Measurements from ENCODE around the gene RECQL. TPM values are rescaled to one million over a fixed set of nuclear protein-coding genes. Genes with fewer than 3 reads are reported as not detected.

Gene RECQL, protein sequence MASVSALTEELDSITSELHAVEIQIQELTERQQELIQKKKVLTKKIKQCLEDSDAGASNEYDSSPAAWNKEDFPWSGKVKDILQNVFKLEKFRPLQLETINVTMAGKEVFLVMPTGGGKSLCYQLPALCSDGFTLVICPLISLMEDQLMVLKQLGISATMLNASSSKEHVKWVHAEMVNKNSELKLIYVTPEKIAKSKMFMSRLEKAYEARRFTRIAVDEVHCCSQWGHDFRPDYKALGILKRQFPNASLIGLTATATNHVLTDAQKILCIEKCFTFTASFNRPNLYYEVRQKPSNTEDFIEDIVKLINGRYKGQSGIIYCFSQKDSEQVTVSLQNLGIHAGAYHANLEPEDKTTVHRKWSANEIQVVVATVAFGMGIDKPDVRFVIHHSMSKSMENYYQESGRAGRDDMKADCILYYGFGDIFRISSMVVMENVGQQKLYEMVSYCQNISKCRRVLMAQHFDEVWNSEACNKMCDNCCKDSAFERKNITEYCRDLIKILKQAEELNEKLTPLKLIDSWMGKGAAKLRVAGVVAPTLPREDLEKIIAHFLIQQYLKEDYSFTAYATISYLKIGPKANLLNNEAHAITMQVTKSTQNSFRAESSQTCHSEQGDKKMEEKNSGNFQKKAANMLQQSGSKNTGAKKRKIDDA
- total RNA-seq (2014; rRNA removed) = 127 and 128 TPM in 2 replicates
- 22.0 TPM for polyA plus RNA-seq (2012)

DNA sequence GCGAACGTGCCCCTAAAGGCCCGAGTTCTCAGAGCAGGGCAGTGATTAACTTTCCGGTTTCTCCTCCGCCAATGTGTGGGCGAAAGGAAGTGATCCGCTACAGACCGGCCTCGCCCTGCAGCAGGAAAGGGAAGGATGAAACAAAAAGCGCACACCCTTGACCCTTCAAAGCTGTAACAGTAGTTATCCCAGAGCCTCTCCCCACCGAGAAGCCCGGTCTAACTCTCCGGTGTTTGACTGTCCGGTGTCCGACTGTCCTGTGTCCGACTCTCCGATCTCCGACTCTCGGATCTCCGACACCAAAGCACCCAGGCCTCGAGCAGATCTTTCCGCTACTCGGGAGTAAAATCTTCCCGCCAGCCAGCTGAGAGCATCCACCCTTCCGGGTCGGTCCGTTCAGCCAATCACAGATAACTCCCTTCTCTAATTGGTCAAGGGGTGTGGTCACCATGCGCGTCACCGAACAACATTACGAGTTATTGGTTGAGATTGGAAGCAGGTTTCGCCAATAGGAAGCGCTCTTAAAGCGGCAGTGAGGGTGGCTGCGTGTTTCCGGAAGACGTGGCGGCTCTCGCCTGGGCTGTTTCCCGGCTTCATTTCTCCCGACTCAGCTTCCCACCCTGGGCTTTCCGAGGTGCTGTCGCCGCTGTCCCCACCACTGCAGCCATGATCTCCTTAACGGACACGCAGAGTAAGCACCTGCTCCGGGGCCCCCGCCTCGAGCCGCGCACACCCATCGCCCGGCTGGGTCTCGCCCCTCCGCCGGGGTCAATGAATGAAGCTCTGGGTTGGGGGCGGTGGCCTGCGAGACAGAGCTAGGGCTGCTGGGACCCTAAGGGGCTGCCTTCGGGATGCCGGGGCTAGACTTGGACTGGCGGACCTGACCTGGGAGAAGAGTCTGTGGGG, at the start of gene RECQL, which contains the start of gene GOLT1B:
TSS of gene RECQL (minus strand) at position 378 of the 906 bp plus-strand sequence. CDS start 2,065 bp downstream, outside the sequence.
TSS of gene GOLT1B (plus strand) at position 532 of the 906 bp plus-strand sequence. CDS start at position 667, 135 bp downstream.
- DNase-seq (ENCODE audit: low read depth) = peak; percentile 98

DNA sequence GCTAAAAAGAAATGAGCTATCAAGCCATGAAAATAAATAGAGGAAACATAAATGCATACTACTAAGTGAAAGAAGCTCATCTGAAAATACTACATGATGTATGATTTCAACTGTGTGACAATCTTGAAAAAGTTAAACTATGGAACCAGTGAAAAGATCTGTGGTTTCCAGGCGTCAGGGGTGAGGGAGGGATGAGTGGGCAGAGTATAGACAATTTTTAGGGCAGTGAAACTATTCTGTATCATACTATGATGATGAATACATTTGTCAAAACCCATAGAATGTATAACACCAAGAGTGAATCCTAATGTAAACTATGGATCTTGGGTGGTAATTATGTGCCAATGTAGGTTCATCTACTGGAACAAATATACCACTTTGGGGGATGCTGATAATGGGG, 46.0 kb upstream of the RECQL start:
- no peak for DNase-seq (ENCODE audit: low read depth)

DNA sequence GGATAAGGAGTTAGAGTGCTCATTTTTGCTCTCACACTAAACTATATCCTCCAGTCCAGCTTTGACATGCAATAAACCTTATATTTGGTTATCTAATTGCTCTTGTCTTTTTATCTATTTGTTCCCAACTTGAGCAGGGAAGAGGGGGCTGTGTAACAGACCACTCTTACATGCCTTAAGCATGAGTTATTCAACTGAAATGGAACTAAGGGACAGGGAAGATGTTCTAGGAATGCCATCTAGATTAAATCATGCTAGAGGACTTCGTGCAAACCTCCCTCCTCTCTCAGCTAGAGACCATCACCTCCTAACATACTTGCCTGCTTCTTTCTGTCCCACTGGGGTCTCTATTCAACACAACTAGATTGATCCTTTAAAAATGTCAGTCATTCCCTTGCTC, 45.3 kb upstream of the RECQL start:
- DNase-seq (ENCODE audit: low read depth) = peak; percentile 12

DNA sequence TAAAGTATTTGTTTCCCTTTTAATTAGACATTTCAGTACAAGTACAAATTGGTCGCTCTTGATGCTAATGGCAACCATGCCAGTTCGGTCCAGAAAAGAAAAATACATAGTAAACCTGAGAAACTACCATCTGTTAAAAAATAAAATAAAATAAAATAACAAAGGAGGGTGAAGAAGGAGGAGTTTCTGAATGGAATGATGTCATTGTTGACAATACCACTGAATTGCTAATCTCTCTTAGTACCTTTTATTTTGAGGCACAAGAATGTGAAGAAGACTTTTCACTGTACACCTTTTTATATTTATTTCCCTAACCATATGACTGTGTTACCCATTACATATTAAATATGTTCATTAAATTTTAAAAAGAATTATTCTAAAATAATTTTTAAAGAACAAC, 44.1 kb upstream of the RECQL start:
- no peak for DNase-seq (ENCODE audit: low read depth)

DNA sequence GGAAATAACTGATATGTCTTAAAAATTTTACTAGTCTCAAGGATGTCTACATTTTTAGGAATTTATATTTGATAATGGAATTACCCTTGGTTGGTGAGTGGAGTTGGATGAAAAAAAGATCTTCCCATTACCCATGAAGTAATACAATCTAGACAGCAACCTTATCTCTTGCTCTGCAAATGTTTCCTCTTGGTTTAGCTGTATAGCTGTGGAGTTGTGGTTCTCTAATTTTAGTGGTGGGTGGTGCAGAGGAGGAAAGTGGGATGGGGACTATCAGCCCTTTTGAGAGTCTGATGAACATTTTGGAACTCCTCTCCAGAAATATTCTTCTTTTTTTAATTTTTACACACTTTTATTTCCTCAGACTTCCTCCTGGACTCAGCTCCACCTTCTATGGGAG, 41.7 kb upstream of the RECQL start:
- DNase-seq (ENCODE audit: low read depth) = no peak

DNA sequence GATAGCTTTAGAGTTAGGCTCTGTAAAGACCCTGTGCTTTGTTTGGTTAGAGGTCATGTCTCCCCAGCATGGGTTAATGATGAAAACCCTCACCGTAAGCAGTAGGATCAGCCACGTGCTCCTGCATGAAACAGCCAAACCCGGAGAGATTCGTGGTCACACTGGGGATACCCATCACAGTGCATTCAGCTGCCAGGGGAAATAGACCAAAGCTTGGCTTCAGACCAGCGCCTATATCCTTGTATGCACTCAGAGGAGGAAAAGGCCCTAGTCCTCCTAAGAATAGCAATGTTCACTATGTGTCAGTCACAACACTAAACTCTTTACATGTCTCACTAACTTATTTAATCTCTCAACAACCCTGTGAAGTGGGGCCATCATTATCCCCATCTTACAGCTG, 41.0 kb upstream of the RECQL start:
- no peak for DNase-seq (ENCODE audit: low read depth)

DNA sequence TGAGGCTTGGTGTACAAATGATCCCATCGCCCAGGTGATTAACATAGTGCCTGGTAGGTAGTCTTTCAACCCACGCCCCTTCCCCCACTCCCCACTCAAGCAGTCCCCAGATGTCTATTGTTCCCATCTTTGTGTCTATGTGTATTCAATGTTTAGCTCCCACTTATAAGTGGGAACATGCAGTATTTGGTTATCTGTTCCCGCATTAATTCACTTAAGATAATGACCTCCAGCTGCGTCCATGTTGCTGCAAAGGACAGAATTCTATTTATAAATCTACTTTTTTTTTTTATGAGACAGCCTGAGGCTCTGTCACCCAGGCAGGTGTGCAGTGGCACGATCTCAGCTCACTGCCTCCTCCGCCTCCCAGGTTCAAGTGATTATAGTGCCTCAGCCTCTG, 40.3 kb upstream of the RECQL start:
- DNase-seq (ENCODE audit: low read depth) = no peak

DNA sequence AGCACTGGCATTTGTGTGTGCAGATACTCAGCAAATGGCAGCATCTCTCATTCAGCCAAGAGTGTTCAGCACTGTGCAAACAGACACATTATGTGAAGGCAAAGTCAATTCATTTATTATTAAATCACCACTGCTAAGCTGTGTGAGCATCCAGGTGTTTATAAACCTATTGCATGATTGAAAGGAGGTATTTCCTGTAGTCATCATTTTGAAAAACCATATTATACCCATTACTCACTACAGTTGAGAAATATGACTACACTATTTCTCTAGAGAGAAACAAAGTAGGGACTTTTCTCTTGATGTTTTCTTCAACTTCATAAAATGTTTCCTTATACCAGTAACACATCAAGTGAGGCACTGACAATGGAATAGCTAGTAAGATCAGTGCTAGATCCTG, 38.4 kb upstream of the RECQL start:
- DNase-seq (ENCODE audit: low read depth) = no peak

DNA sequence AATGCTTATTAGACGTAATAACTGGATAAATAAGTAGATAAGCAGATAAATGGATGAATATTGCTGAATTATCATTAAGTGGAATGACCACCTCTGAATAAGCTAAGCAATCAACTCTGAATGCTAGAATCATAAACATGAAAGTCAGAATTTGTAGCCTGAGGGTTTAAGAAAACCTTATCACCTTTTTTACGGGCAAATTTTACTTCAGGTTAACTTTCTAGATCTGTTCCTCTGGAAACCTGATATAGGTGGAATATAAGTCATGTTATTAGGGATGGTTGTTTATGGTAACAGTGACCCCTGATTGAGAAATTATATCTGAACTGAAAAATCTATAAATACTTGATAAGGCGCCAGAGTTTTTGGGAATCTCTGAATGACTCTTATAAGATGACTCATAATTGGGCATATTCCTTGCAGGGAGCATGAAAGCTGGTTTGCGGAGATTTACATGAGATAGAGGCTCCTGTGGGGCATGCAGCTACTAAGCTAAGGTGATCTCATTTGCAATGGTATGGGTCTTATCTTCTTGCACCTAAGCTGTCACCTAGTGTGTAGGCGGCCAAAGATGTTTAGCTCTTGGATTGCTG, 36.7 kb upstream of the RECQL start:
- no peak for DNase-seq (ENCODE audit: low read depth)

DNA sequence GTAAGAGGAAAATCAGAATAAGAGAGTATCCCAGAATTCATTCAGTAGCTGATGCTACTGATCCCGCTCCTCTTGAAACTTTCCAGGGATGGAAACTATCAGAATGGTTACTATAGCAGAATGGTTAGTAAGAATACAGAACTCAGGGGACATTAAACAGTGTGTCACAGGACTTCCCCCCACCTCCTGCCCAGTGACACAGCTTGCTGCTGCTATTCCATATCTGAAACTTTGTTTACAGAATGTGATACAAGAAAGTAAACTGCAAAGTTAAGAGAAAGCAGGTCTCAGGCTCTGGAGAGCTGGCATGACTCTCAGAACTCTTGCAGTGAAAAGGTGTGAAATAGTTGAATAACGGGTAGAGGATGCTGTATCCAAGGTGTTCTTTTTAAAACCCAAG, 28.0 kb upstream of the RECQL start:
- no peak for DNase-seq (ENCODE audit: low read depth)

DNA sequence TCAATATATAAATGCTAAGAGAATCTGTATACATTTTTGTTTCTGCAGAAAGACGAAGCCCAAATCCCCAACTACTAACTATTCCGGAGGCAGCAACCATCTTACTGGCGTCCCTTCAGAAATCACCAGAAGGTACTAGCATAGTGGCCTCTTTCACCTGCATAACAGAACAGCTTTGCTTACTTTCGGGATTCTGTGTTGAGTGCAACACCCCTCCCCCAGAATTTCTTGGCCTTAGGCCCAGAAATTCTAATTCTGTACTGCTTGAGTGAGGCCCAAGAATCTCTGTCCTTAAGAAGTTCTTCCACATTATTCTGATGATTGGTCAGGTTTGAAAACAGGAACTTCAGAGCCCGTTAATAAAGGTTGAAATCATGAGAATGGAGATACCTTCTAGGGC, 27.5 kb upstream of the RECQL start:
- DNase-seq (ENCODE audit: low read depth) = no peak

DNA sequence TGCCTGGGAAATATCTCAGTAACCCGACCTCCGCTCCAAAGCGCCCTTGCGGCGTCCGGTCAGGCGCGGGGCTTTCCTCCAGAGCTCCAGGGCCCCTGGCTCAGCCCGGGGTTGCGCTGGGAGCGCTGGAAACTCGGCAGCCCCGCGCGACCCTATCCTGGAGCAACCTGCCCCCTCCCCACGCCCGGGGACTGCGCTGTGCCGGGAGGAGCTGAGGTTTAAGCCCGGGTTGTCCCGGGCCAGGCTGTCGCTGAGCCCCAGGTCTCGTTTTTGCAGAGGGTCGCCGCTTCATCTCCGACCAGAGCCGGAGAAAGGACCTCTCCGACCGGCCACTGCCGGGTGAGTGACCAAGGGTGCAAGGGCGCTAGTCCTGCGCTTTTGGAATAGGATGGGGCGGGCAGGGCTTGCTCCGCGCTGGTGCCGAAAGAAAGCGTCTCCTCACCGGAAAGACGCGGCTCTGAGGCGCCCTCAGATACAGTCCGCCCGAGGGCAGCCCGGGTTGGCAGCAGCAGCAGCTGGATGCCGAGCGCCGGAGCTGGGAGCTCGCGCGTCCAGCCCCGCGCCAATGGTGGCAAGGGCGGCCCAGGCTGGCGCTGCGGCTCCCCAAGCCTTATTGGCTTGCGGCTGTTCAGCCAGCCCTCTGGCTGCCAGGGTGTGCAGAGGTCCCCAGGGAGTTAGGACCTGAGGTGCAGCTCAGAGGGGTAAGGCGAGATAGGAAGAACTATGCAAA, 26.2 kb upstream of the RECQL start:
- DNase-seq (ENCODE audit: low read depth) = peak; percentile 75

DNA sequence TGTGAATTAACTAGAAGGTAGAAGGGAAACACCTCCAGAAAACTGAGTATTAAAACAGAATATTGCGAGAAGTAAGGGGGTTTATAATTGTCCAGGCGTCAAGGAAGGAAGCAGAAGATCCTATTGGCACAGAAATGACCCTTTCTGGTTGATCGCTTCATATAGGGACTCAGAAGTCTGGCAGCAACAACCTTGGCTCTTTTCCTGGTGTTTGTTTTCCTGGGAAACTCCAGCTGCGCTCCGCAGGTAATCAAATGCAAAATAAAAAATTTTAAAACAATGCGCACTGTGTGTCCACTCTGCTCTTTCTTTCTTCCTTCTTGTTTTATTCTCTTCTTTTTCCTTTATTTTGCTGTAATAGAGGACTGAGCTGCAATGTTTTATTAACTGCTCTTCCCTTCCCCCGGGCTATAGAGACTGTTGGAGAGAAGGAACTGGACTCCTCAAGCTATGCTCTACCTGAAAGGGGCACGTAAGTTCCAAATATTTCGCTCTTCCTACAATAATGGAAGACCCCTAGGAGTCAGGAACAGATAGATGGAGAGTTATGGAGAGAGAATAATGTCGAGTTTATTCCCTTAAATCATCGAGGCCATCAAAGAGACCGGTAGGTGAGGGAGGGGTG, 25.4 kb upstream of the RECQL start:
- DNase-seq (ENCODE audit: low read depth) = no peak

DNA sequence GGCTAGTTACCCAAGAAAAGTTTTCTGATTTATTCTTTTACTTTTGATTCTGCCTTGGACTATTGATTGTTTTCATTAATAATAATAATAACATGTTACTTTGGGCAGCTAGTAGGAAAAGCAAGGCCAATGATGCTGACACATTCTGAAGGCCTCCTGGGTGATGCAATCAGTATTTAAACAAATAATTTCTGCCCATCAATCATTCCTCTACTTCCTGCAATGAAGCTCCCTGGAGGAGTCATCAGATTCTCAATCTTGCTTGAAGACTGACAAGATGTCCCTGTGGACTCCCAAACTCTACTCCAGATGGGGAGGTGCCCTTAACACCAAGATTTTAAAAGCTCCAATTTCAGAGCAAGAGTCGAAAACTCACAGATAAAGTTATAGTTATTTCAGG, 24.6 kb upstream of the RECQL start, which contains the start of gene SPX:
TSS of gene SPX (plus strand) at position 244 of the 400 bp plus-strand sequence. CDS start 177 bp downstream, outside the sequence.
- DNase-seq (ENCODE audit: low read depth) = peak; percentile 6

DNA sequence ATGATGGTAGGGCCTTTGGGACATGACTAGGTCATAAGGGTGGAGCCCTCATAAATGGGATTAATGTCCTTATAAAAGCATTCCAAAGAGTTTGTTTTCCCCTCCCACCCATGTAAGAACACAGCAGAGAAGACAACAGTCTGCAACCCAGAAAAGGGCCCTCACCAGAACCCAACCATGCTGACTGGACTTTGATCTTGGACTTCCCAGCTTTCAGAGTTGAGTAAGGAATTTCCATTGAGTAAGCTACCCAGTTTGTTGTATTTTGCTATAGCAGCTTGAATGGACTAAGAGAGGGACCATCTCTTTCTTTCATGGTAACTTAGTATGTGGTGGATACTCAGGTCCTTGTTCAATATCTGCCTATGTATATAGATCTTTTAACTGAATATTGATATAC, 21.7 kb upstream of the RECQL start:
- no peak for DNase-seq (ENCODE audit: low read depth)

DNA sequence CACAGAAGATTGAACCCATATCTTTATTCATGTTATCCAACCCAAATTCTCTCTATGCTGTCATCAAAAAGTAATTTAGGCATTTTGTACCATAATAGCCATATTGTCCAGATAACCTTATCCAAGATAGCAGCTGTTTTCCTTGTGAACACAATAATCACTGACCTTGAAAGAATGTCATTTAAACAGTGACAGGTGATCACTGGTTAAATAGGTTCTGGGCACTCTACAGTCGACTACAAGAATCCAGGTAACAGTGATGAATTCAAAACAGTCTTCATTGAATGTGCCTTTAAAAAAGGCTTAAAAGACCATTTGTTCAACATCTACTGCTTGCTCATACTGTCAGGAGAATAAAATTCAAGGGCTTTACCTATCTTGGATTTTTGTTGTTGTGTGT, 20.1 kb upstream of the RECQL start:
- DNase-seq (ENCODE audit: low read depth) = no peak

DNA sequence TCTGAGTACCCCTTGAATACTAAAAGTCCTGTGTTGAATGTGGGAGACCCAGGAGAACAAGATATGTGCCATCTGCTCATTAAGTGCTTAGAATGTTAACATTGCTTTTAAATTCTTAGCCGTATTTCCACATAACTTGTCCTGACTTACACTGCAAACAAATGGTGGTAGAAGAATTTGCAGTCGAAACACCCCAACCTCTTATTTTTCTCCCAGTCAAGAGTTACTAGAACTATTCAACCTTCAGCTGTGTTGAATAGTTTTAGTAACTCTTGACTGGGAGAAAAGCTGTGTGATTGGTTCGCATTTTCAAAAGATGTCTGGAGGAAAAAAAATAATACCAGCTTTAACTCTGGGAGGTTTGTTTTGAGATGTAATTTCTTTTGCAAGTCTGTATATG, 17.0 kb upstream of the RECQL start:
- DNase-seq (ENCODE audit: low read depth) = no peak

DNA sequence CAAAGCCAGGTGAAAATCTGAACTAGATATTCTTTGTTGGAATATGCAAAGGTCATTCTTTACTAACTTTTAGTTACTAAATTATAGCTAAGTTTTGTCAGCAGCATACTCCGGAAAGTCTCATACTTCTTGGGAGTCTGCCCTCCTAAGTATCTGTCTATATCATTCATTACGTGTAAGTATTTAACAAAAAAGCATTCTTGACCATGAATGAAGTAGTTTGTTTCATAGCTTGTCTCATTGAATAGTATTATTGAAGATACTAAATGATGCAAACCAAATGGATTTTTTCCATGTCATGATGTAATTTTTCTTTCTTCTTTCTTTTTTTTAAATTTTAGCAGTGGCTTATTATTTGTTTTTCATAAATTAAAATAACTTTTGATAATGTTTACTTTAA, 14.8 kb upstream of the RECQL start:
- no peak for DNase-seq (ENCODE audit: low read depth)

DNA sequence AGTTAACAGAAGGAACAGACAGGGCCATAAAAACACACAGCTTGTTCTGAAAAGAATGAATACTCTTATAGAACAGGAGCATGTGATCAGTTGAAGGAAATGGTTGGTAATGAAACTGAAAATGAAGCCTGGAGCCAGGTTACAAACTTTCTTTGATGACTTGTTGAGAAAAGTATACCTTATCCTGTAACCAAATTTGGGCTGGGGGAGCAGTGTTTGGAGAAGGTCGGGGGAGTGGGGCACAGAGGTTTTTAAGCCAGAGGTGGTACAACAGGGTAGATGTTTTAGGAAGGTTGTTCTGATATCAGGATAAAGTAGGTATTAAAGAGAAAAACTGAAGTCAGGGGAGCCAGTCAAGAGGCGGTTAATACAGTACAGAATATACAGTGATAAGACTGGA, 8.3 kb upstream of the RECQL start:
- DNase-seq (ENCODE audit: low read depth) = no peak

DNA sequence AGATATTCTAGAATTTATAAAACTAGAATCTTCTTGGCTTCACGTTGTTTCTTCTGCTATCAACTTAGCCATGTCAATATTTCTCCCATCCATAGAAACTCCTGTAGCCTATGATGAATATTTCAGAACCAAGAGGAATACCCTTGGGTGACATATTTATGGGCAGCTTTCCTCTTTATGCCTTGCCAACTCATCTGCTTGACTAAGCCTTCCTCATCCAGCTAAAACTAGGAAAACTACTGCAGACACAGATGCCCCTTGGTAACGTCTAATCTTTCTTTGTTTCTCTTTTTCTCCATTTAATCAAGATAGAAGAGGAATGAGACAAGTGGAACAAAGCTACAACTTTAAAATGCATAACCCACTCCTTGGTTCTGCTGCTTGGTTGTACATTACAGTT, 6.4 kb upstream of the RECQL start:
- DNase-seq (ENCODE audit: low read depth) = no peak

Measured in LHCN-M2 (cell line).